NCI-H82 (cell line): ENCODE data around the gene POLR3B.
A peak's percentile ranks its signal among the peaks of the same experiment; 100 is the strongest.
"Not testable (repeated sequence)": the region's sequence is repeated elsewhere in the genome, so short reads cannot be mapped to it uniquely, and the experiment has no call there.

Experiments
- DNase-seq: peaks from one replicate; lab custom pipeline; 2025; lab: John Stamatoyannopoulos, UW

The POLR3B gene

GRCh38 chr12:106461730-106462129, 104.2 kb downstream of the POLR3B start:
- DNase-seq = no peak

- not testable (repeated sequence) for DNase-seq
Observed at GRCh38 chr12:106465605-106466004, 108.1 kb downstream of the POLR3B start.

- not testable (repeated sequence) for DNase-seq
Observed at GRCh38 chr12:106475662-106476061, 118.1 kb downstream of the POLR3B start.

- not testable (repeated sequence) for DNase-seq
Observed at GRCh38 chr12:106477627-106478026, 120.1 kb downstream of the POLR3B start.

GRCh38 chr12:106480251-106480650, 122.7 kb downstream of the POLR3B start:
- DNase-seq = no peak

GRCh38 chr12:106481246-106481645, 123.7 kb downstream of the POLR3B start:
- DNase-seq = no peak

GRCh38 chr12:106487664-106488063, 130.1 kb downstream of the POLR3B start:
- no peak for DNase-seq

GRCh38 chr12:106488884-106489283, 131.3 kb downstream of the POLR3B start:
- no peak for DNase-seq

GRCh38 chr12:106490264-106490663, 132.7 kb downstream of the POLR3B start:
- DNase-seq = no peak

- DNase-seq = no peak
Observed at GRCh38 chr12:106492857-106493256, 135.3 kb downstream of the POLR3B start.

- peak; percentile 72 for DNase-seq
Observed at GRCh38 chr12:106493531-106493930, 136.0 kb downstream of the POLR3B start.

- no peak for DNase-seq
Observed at GRCh38 chr12:106495354-106495965, 137.9 kb downstream of the POLR3B start.

GRCh38 chr12:106498056-106498455, 140.5 kb downstream of the POLR3B start:
- no peak for DNase-seq

- no peak for DNase-seq
Observed at GRCh38 chr12:106499628-106500027, 142.1 kb downstream of the POLR3B start.

GRCh38 chr12:106506691-106507090, 149.1 kb downstream of the POLR3B start:
- no peak for DNase-seq

- DNase-seq = no peak
Observed at GRCh38 chr12:106508966-106509365, 151.4 kb downstream of the POLR3B start.

- no peak for DNase-seq
Observed at GRCh38 chr12:106511365-106511764, 153.8 kb downstream of the POLR3B start.

- DNase-seq = no peak
Observed at GRCh38 chr12:106517314-106517713, 159.8 kb downstream of the POLR3B start.

- peak; percentile 25 for DNase-seq
Observed at GRCh38 chr12:106519607-106520021, 162.1 kb downstream of the POLR3B start.

- no peak for DNase-seq
Observed at GRCh38 chr12:106521901-106522300, 164.4 kb downstream of the POLR3B start.

GRCh38 chr12:106522708-106523107, 165.2 kb downstream of the POLR3B start:
- no peak for DNase-seq

- no peak for DNase-seq
Observed at GRCh38 chr12:106527356-106527755, 169.8 kb downstream of the POLR3B start.

GRCh38 chr12:106541201-106541600, 183.7 kb downstream of the POLR3B start:
- DNase-seq = no peak

GRCh38 chr12:106551410-106551809, 193.9 kb downstream of the POLR3B start:
- DNase-seq = no peak
